HUDEP-2 (cell line): Measurements from ENCODE around the gene LTB4R2.

Source experiments
- DNase-seq, 76 experiments: peaks; one replicate each; lab custom pipeline; 2025; ENCODE audit not compliant: unreplicated experiment in 76 of 76; lab: John Stamatoyannopoulos, UW

Gene LTB4R2

DNA sequence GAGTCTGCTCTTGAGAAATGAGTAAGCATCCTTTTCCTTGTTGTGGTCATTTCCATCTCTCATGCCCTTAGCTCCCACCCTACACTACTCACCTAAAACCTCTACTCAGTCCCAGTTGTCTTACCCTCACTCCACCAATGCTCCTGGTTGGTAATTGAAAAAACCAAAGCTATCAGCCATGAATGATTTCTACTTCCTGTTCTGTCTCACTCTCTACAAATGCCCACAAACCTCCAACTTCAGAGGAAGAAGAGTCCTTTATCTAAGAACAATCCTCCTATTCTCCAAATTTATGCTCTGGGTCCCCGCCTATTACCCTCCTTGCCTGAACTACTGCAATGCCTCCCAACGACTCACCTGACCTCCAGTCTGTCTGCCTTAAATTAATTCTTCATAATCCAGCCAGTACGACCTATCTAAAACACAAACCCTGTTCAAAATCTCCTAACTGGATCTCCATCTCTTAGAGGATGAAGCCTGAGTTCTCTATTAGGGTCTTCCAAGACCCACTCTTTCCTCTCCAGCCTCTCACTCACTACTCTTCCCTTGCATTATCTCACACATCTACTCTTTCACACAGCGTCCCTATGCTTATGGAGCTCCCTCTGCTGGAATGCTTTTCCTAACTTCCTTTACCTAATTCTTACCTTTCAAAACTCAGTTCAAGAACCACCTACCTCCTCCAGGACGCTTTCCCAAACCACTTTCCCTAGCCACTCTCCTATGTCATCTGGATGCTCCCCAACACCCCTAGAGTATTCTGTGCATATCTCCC is 12.6 kb upstream of the LTB4R2 start:
- peak in 12 of 76 experiments; percentile 6 to 34 (median 18) for DNase-seq

- peak in 13 of 76 experiments; percentile 6 to 27 (median 19) for DNase-seq
Observed at GRCh38 chr14:24298892-24299254, 11.1 kb upstream of the LTB4R2 start.

GRCh38 chr14:24299255-24300191 is 10.4 kb upstream of the LTB4R2 start, which contains the start of the genes DHRS1 and NOP9:
Gene DHRS1, minus strand, starts transcription at chr14:24299780. Its CDS starts 674 bp downstream, at chr14:24299106.
Gene NOP9, plus strand, starts transcription at chr14:24299850. Its CDS starts 105 bp downstream, at chr14:24299955.
- peak in 73 of 76 experiments; percentile 18 to 91 (median 76) for DNase-seq

GRCh38 chr14:24300326-24300980 is 9.5 kb upstream of the LTB4R2 start:
- DNase-seq: no peak

GRCh38 chr14:24304019-24304387 is 5.9 kb upstream of the LTB4R2 start:
- DNase-seq: no peak

DNA sequence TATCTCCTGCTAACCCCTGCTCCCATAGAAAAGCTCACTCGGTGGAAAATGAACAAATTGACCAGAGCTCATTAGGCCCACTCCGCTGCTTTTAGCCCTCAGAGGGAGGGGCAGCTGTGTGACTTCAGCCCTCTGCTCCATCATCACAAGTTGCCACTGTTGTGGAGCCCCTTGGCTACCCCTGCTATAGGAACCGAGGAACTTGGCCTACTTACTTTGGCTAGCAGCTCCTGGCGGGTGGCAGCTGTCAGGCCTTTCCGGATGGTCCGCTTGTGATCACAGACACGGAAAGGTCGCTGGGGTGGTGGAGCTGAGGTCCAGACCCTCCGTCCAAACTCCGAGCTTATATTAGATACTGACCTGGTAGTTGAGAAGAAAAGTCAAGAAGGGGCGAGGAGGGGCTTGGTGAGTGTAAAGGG is 2.8 kb upstream of the LTB4R2 start:
- no peak for DNase-seq

GRCh38 chr14:24307575-24308341 is 2.2 kb upstream of the LTB4R2 start, which contains the start of gene CIDEB:
Gene CIDEB, minus strand, starts transcription at chr14:24307977. Its CDS starts 119 bp downstream, at chr14:24307858.
- peak in 47 of 76 experiments; percentile 5 to 62 (median 33) for DNase-seq

DNA sequence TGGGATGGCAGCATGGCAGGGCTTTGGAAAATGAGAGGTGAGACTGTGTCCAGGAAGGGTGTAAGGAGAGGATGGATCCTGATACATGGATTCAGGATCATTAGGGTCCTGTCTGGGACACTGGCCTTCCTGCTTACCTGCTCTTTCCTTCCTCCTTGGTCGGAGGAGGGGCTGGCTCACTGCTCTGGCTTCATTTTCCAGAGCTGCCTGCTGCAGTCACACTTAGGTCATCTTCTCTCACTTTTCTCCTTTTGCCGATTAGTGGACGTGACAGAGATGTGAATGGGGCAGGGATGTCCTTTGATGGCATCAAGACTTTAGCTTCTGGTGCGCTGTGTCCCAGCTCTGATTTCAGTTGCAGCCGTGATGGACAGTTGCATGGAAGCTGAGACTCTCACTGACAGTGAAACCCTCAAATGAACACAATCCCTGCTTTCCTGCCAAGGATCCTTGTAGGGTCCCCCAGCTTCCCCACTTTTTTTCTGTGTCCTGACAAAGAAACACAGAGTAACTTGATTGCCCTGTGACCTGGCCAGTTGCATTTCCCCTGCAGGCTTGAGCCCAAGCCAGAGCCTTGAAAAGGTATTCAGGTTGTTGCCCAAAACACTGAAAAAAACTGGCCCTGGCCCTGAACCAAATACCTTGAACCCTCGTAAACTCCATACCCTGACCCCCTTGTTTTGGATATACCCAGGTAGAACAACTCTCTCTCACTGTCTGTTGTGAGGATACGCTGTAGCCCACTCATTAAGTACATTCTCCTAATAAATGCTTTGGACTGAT is 1.4 kb upstream of the LTB4R2 start:
- DNase-seq: no peak

DNA sequence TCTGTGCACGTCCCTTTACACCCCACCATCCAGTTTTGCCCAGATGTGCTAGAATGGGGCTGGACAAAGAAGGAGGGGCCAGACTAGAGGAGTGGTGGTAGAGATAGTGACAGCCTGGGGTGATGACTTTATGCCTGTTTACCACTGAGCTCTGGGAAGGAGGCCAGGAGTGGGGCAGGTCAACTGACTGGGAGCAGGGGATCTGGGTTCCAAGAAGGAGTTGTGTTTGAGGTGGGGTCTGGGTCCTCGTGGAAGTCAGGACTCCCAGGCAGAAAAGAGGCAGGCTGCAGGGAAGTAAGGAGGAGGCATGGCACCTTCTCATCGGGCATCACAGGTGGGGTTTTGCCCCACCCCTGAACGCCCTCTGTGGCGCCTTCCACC is 315 bp downstream of the LTB4R2 start:
- peak in 65 of 76 experiments; percentile 13 to 82 (median 63) for DNase-seq

GRCh38 chr14:24310646-24311604 is 985 bp downstream of the LTB4R2 start, which contains the start of gene LTB4R:
Gene LTB4R, plus strand, starts transcription at chr14:24311502. Its CDS starts 4,150 bp downstream, at chr14:24315652.
- peak in 69 of 76 experiments; percentile 27 to 85 (median 70) for DNase-seq

DNA sequence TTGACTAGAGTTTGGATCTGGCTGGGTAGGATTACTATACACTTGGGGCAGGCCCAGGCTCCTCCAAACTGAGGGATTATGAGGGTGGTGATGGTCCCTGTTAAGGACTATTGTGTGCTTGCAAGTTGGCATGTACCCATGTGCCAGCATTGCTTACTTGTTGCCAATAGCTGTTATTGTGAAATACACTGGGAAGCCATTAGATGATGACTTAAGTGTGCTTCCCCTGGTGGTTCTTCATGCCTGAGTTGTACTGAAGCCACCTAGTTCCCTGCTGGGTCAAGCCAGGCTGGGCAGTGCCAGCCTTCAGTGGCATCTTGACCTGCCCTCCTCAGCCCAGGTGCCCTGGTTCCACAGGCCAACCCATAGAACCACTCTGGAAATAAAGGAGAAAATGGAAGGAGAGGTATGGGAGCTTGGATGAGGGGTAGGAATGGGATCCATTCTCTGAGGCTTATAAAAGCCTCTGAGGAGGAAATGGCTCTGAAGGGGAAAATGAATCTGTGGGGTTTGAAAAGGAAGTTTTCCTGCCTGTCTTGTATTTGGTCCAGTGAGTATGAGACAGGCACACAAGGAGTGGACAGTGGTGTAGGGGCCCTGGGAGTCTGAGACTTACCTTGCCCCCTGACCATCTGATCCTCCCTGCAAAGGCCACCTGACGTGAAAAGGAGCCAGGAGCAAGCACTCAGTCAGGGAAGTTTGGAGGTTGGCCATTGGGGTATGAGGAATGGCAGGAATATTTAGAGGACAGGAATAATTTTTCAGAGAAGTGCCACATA is 2.1 kb downstream of the LTB4R2 start:
- DNase-seq: no peak

DNA sequence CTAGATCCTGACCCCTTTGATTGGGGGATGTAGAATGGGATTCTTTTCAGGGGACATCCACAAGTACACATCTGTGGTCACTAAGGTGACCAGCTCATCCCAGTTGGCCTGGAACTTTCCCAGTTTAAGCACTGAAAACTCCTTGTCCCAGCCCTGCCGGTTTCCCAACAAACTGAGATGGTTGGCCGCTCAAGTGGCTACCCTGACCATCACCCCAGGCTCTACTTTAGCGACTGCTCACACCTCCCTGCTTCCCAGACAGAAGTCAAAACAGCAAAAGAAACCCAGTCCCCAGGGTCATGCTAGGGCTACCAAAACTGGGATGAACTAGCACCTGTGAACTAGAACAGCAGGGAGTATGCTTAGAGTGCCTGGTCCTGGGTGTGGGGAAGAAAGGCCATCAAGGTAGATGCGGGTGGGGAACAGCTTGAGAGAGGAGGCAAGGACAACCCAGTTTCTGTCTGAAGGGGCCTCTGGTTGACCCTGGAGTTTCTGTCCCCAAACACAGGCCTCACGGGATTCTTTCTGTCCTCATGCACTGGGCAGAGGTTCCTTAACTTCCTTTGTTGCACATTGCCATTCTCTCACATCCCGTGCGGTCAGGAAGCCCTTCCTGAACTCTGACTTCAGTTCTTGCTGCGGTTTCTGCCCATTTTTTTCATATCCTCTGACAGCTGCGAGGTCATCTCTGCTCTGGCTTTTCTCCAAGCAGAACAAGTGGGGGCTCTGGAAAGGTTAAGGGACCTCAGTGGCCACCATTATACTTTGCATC is 3.0 kb downstream of the LTB4R2 start:
- no peak for DNase-seq

DNA sequence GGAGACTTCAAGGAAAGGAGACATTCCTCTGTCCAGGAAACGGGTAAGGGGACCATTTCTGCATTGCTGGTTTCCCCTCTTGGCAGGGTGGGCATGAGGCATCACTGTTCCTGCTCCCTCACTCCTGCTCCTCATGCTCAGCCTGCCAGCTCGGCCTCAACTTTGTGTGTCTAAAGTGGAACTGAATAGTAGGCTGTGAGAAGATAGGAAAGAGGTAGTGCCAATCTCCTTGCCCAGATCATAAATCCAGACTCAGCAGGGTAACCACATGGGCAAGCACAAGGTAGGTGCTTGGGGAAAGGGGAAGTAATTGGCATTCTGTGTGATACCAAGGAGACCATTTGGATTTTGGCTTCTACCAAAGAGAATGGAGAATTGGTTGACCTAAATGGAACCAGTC is 4.0 kb downstream of the LTB4R2 start:
- DNase-seq: no peak

- no peak for DNase-seq
Observed at GRCh38 chr14:24314377-24315193, 4.6 kb downstream of the LTB4R2 start.

- DNase-seq: no peak
Observed at GRCh38 chr14:24315243-24315806, 5.4 kb downstream of the LTB4R2 start.
